AG04450 (cell line): ENCODE data around the gene EFCAB11. TPM values are rescaled to one million over a fixed set of nuclear protein-coding genes. Genes with fewer than 3 reads are reported as not detected.
"Not testable (repeated sequence)": the region's sequence is repeated elsewhere in the genome, so short reads cannot be mapped to it uniquely, and the experiment has no call there.

Source experiments
- CTCF ChIA-PET: fragments of 300-600, 350-600 bp; formaldehyde crosslinking; extraction: SDS; loops from one replicate; lab custom pipeline; 2022; ENCODE audit warnings: antibody characterized with exemption, inconsistent platforms; lab: Charles Lee
- POLR2A ChIA-PET: fragments of 350-600 bp; formaldehyde crosslinking; extraction: SDS; loops from one replicate; lab custom pipeline; 2021; ENCODE audit warnings: antibody characterized with exemption, inconsistent platforms; lab: Yijun Ruan, JAX
- DNase-seq: peaks from one replicate; pipeline ENCODE4 v3.0.0-alpha.2; 2011; ENCODE audit warnings: low read depth, low spot score
- H3K27ac ChIP-seq: one replicate; pipeline ENCODE4 v1.5.1; 2012; ENCODE audit warnings: low read depth, low read length, control low read depth
- H3K27me3 ChIP-seq: one replicate; pipeline ENCODE4 v1.6.0; 2012; ENCODE audit warnings: low read length; ENCODE audit not compliant: control insufficient read depth, insufficient read depth
- H3K4me3 ChIP-seq: 2 replicates; pipeline ENCODE4 v1.5.1; 2011; ENCODE audit warnings: mild to moderate bottlenecking, low read depth, low read length, control low read depth
- H3K9me3 ChIP-seq: 2 replicates; pipeline ENCODE4 v1.5.1; 2012; ENCODE audit warnings: low read length; ENCODE audit not compliant: control insufficient read depth, insufficient read depth
- CTCF ChIP-seq: IDR thresholded peaks from 2 replicates; pipeline ENCODE4 v1.5.1; 2011; ENCODE audit warnings: low read depth, low read length, control low read depth, inconsistent platforms
- polyA plus RNA-seq: library from polyadenylated mRNA; depleted of rRNA; stranded (reverse); fragments of >200 nt; gene quantifications from 2 replicates; pipeline ENCODE4 v1.2.3, GENCODE V29; 2011

Gene EFCAB11
- polyA plus RNA-seq, 1 experiment = 5.9 TPM

DNA sequence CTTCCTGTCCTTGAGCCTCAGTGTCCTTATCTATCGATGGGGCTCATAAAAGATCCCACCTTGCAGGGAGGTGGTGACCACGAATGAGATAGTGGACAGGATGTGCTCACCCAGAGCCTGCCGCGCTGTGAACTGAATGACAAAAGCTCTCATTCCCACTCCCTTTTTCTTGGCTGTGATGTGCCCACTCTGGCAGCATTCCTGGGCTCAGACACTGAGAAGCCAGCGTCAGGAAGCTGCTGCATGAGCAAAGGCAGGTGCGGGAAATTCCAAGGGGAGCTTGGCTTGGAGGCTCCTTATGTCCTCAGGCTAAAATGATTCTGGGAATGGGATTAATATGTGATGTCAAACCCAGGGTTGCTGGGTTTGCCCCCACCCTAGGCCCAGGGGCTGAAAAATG lies 61.6 kb downstream of the EFCAB11 start:
- CTCF ChIA-PET = no interaction called here
- TF ChIP-seq CTCF = no peak
- Histone ChIP-seq H3K27me3 (no peaks in the 10 kb centered on the region), H3K27ac (no peak overlapping the region), H3K4me3 (no peak overlapping the region), H3K9me3 (peaks cover 9% of the 10 kb centered on the region; the same call in 1 of the 2 replicates)
- no peak for DNase-seq
- POLR2A ChIA-PET = no interaction called here

DNA sequence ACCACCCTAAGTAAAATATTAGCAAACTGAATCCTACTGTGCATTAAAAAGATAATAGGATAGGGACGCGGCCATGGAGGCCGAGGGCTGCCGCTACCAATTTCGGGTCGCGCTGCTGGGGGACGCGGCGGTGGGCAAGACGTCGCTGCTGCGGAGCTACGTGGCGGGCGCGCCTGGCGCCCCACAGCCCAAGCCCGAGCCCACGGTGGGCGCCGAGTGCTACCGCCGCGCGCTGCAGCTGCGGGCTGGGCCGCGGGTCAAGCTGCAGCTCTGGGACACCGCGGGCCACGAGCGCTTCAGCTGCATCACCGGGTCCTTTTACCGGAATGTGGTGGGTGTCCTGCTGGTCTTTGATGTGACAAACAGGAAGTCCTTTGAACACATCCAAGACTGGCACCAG lies 62.8 kb downstream of the EFCAB11 start:
- H3K9me3 ChIP-seq, H3K27ac ChIP-seq, H3K4me3 ChIP-seq, DNase-seq, H3K27me3 ChIP-seq, POLR2A ChIA-PET, CTCF ChIA-PET: not testable (repeated sequence)

DNA sequence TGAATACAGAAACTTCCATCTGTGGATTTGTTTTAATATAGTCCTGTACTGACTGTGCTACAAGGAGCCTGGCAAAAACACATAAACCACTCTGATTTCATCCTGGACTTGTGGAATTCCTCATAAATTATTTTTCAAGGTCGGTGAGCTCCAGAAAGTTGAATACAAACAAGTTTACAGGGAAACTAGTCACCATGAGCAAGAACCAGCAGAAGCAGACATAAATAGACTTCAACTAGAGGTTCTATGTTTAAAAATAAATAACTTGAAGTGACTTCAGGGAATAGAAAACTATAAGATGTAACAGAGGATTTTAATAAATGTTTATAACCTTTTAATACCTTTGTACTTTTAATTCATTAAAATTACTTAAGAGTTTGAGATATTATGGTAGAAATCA lies 63.5 kb downstream of the EFCAB11 start:
- TF ChIP-seq CTCF = no peak
- H3K9me3 ChIP-seq = peaks cover 9% of the 10 kb centered on the region; the same call in 1 of the 2 replicates
- H3K27ac ChIP-seq = no peak overlapping the region
- ChIA-PET CTCF (no interaction called here), POLR2A (no interaction called here)
- no peak for DNase-seq
- no peak overlapping the region for H3K4me3 ChIP-seq
- H3K27me3 ChIP-seq = no peaks in the 10 kb centered on the region

- no peak overlapping the region for H3K4me3 ChIP-seq
- CTCF ChIA-PET = interaction anchor here (1.1 kb wide), 1 partner anchor 9 kb away, joined by 4 read pairs; no protein-coding TSS in a partner anchor
- POLR2A ChIA-PET = no interaction called here
Observed at GRCh38 chr14:89890589-89890988, 63.9 kb downstream of the EFCAB11 start.

DNA sequence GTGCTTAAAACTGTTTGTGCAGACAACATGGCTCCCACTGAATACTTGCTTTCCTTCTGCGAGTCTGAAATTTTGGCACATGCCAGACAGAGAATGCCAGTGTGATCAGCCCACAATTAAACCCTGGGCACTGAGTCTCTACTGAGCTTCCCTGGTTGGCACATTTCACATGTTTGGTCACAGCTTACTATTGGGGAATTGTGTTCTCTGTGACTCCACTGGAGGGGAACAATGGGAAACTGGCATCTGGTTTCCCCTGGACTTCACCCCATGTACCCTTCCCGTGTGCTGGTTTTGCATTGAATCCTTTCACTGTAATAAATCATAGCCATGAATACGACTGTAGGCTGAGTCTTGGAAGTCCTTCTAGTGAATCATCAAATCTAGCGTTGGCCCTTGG lies 64.9 kb downstream of the EFCAB11 start:
- no peak overlapping the region for H3K27ac ChIP-seq
- no peak overlapping the region for H3K4me3 ChIP-seq
- DNase-seq = no peak
- no peaks in the 10 kb centered on the region for H3K27me3 ChIP-seq
- H3K9me3 ChIP-seq = peaks cover 9% of the 10 kb centered on the region; the same call in 1 of the 2 replicates
- no peak for TF ChIP-seq CTCF
- ChIA-PET POLR2A (no interaction called here), CTCF (interaction anchor here (1.1 kb wide), 1 partner anchor 10 kb away, joined by 4 read pairs; no protein-coding TSS in a partner anchor)

More at GRCh38 chr14:89890589-89890988, 63.9 kb downstream of the EFCAB11 start:
- DNase-seq = no peak
- peaks cover 9% of the 10 kb centered on the region; the same call in 1 of the 2 replicates for H3K9me3 ChIP-seq
- no peaks in the 10 kb centered on the region for H3K27me3 ChIP-seq
- no peak overlapping the region for H3K27ac ChIP-seq
- no peak for TF ChIP-seq CTCF
